SK-N-SH (cell line): ENCODE results near the gene POLR3E. TPM values are rescaled to one million over a fixed set of nuclear protein-coding genes. Genes with fewer than 3 reads are reported as not detected.

Experiments used
- CTCF ChIA-PET: fragments of 300-600, 350-600 bp; formaldehyde crosslinking; extraction: SDS; loops from one replicate; lab custom pipeline; 2021; lab: Yijun Ruan, JAX
- POLR2A ChIA-PET: fragments of 350-600 bp; sonication (Branson Sonifier 250); formaldehyde crosslinking; extraction: SDS; loops from one replicate; lab custom pipeline; 2020; ENCODE audit warnings: antibody characterized with exemption, inconsistent platforms; lab: Yijun Ruan, JAX
- DNase-seq: peaks from one replicate; pipeline ENCODE4 v3.0.0; 2012
- H2AFZ ChIP-seq: fragments of 200-600 bp; sonication (generic); 2 replicates; pipeline ENCODE4 v1.8.1; 2016; ENCODE audit warnings: antibody characterized with exemption, mild to moderate bottlenecking, low read depth
- H3F3A ChIP-seq: fragments of 200-600 bp; sonication (generic); replicated peaks from 2 replicates; pipeline ENCODE3; 2016; ENCODE audit warnings: antibody characterized with exemption, mild to moderate bottlenecking; ENCODE audit not compliant: insufficient read depth
- H3K27ac ChIP-seq, 2 experiments: fragments of 200-500 bp in 1 of 2; fragments of 200-600 bp in 1 of 2; sonication (Bioruptor generic) in 1 of 2; sonication (generic), shearing (Covaris generic) in 1 of 2; 2 replicates each; pipeline versions ENCODE4 v1.5.1 to v1.6.1; 2014 to 2016; ENCODE audit warnings: low read depth in 2 of 2, inconsistent platforms in 1 of 2, low read length in 1 of 2, mild to moderate bottlenecking in 1 of 2, mixed read lengths in 1 of 2
- H3K27me3 ChIP-seq: fragments of 200-600 bp; sonication (generic), shearing (Covaris generic); 2 replicates; pipeline ENCODE4 v1.6.1; 2016; ENCODE audit warnings: mixed run types; ENCODE audit not compliant: insufficient read depth
- H3K36me3 ChIP-seq, 2 experiments: fragments of 200-500 bp in 1 of 2; fragments of 200-600 bp in 1 of 2; sonication (Bioruptor generic) in 1 of 2; sonication (generic) in 1 of 2; replicated peaks in 1 of 2; 2 replicates each; pipeline versions ENCODE3 to v1.5.1; 2014 to 2016; ENCODE audit warnings: low read length in 1 of 2, mild to moderate bottlenecking in 1 of 2; ENCODE audit not compliant: insufficient read depth in 2 of 2, control insufficient read depth in 1 of 2
- H3K4me1 ChIP-seq, 2 experiments: fragments of 200-500 bp in 1 of 2; fragments of 200-600 bp in 1 of 2; sonication (Bioruptor generic) in 1 of 2; sonication (generic), shearing (Covaris generic) in 1 of 2; 2 replicates each; pipeline versions ENCODE4 v1.5.1 to v1.6.1; 2014 to 2016; ENCODE audit warnings: low read depth in 1 of 2, low read length in 1 of 2, mixed run types in 1 of 2; ENCODE audit not compliant: insufficient read depth in 2 of 2, control insufficient read depth in 1 of 2
- H3K4me2 ChIP-seq: fragments of 200-600 bp; sonication (generic), shearing (Covaris generic); 2 replicates; pipeline ENCODE4 v1.6.1; 2017; ENCODE audit warnings: mixed run types
- H3K4me3 ChIP-seq, 2 experiments: fragments of 200-500 bp in 1 of 2; fragments of 200-600 bp in 1 of 2; sonication (Bioruptor generic) in 1 of 2; sonication (generic), shearing (Covaris generic) in 1 of 2; 2 replicates each; pipeline versions ENCODE4 v1.5.1 to v1.8.1; 2014 to 2016; ENCODE audit warnings: low read depth in 2 of 2, inconsistent platforms in 1 of 2, low read length in 1 of 2, mild to moderate bottlenecking in 1 of 2, mixed read lengths in 1 of 2, moderate library complexity in 1 of 2
- H3K79me2 ChIP-seq: fragments of 200-600 bp; sonication (generic); 2 replicates; pipeline ENCODE4 v1.8.1; 2017; ENCODE audit warnings: mild to moderate bottlenecking; ENCODE audit not compliant: insufficient read depth
- H3K9ac ChIP-seq: fragments of 200-600 bp; sonication (generic); 2 replicates; pipeline ENCODE4 v1.6.1; 2017; ENCODE audit warnings: mixed run types
- H3K9me2 ChIP-seq: fragments of 200-600 bp; sonication (generic); 2 replicates; pipeline ENCODE4 v1.6.1; 2017; ENCODE audit warnings: mixed run types
- H3K9me3 ChIP-seq: fragments of 200-600 bp; sonication (generic); 2 replicates; pipeline ENCODE4 v1.6.1; 2017; ENCODE audit warnings: mixed run types, mild to moderate bottlenecking, moderate library complexity
- H4K20me1 ChIP-seq: fragments of 200-600 bp; sonication (generic); 2 replicates; pipeline ENCODE4 v1.6.1; 2017; ENCODE audit warnings: mild to moderate bottlenecking, mixed run types; ENCODE audit not compliant: insufficient read depth
- CHD2 ChIP-seq: fragments of 150-350 bp; IDR thresholded peaks from 2 replicates; pipeline ENCODE4 v1.6.1; 2018; ENCODE audit warnings: low read length; ENCODE audit not compliant: partially characterized antibody
- EP300 ChIP-seq, 2 experiments: IDR thresholded peaks; 2 replicates each; pipeline versions ENCODE4 v1.4.0 to v1.6.1; 2012; ENCODE audit warnings: borderline replicate concordance in 1 of 2, low read depth in 1 of 2, low read length in 1 of 2
- FOSL2 ChIP-seq: IDR thresholded peaks from 2 replicates; pipeline ENCODE4 v1.4.0; 2012; ENCODE audit warnings: low read depth, mild to moderate bottlenecking, moderate library complexity, borderline replicate concordance
- FOXM1 ChIP-seq: IDR thresholded peaks from 2 replicates; pipeline ENCODE4 v1.4.0; 2012; ENCODE audit warnings: low read depth, mild to moderate bottlenecking
- MXI1 ChIP-seq: IDR thresholded peaks from 2 replicates; pipeline ENCODE4 v1.6.1; 2012; ENCODE audit warnings: mild to moderate bottlenecking, low read depth, low read length, improper control_type of control experiment
- NRF1 ChIP-seq: IDR thresholded peaks from 2 replicates; pipeline ENCODE4 v1.6.1; 2012; ENCODE audit warnings: low read depth, mild to moderate bottlenecking, low read length
- POLR2AphosphoS5 ChIP-seq: IDR thresholded peaks from 2 replicates; pipeline ENCODE4 v1.6.1; 2012; ENCODE audit warnings: low read depth, low read length
- RCOR1 ChIP-seq: fragments of 150-350 bp; IDR thresholded peaks from 2 replicates; pipeline ENCODE4 v1.6.1; 2017; ENCODE audit warnings: antibody characterized with exemption, low read length
- RXRA ChIP-seq: IDR thresholded peaks from 2 replicates; pipeline ENCODE4 v1.4.0; 2012; ENCODE audit warnings: low read depth, mild to moderate bottlenecking, borderline replicate concordance
- SMC3 ChIP-seq: IDR thresholded peaks from 2 replicates; pipeline ENCODE4 v1.6.1; 2012; ENCODE audit warnings: low read depth, low read length, improper control_type of control experiment
- TAF1 ChIP-seq: IDR thresholded peaks from 2 replicates; pipeline ENCODE4 v1.6.1; 2012; ENCODE audit warnings: low read depth, mild to moderate bottlenecking, low read length, moderate library complexity, borderline replicate concordance
- TCF12 ChIP-seq: IDR thresholded peaks from 2 replicates; pipeline ENCODE4 v1.4.0; 2012
- WGBS: methylation state at CpG from one replicate; pipeline ENCODE4 v1.1.6; 2017; ENCODE audit warnings: low lambda C conversion rate; 5-methylcytosine and 5-hydroxymethylcytosine counted together
- polyA plus RNA-seq, 3 experiments: library from polyadenylated mRNA; depleted of rRNA; stranded (reverse); fragments of >200 nt; gene quantifications; 2 replicates each; pipeline ENCODE4 v1.2.3, GENCODE V29; 2012
- TF ChIP-seq, protein P1 (sequence below): fragments of 200-600 bp; sonication (generic); IDR thresholded peaks from 2 replicates; pipeline ENCODE4 v1.6.1; 2017; ENCODE audit warnings: antibody characterized with exemption, mild to moderate bottlenecking, moderate library complexity
- TF ChIP-seq, protein P2 (sequence below): IDR thresholded peaks from 2 replicates; pipeline ENCODE4 v1.4.0; 2012; ENCODE audit warnings: low read depth, borderline replicate concordance
- TF ChIP-seq, protein P3 (sequence below): IDR thresholded peaks from 2 replicates; pipeline ENCODE4; 2012
- TF ChIP-seq, protein P4 (sequence below): IDR thresholded peaks from 2 replicates; pipeline ENCODE4 v1.4.0; 2012; ENCODE audit warnings: low read depth, borderline replicate concordance
- TF ChIP-seq, protein P5 (sequence below): IDR thresholded peaks from 2 replicates; pipeline ENCODE4 v1.6.1; 2012; ENCODE audit warnings: mild to moderate bottlenecking, low read depth, low read length, moderate library complexity

POLR3E gene, protein sequence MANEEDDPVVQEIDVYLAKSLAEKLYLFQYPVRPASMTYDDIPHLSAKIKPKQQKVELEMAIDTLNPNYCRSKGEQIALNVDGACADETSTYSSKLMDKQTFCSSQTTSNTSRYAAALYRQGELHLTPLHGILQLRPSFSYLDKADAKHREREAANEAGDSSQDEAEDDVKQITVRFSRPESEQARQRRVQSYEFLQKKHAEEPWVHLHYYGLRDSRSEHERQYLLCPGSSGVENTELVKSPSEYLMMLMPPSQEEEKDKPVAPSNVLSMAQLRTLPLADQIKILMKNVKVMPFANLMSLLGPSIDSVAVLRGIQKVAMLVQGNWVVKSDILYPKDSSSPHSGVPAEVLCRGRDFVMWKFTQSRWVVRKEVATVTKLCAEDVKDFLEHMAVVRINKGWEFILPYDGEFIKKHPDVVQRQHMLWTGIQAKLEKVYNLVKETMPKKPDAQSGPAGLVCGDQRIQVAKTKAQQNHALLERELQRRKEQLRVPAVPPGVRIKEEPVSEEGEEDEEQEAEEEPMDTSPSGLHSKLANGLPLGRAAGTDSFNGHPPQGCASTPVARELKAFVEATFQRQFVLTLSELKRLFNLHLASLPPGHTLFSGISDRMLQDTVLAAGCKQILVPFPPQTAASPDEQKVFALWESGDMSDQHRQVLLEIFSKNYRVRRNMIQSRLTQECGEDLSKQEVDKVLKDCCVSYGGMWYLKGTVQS
- 57.4 and 59.6 TPM in 2 replicates for polyA plus RNA-seq (2012; rRNA removed)
- 32.0 and 33.3 TPM in 2 replicates for polyA plus RNA-seq (2012; cell fraction: cytosol; rRNA removed)
- 158 and 191 TPM in 2 replicates for polyA plus RNA-seq (2012; cell fraction: nucleus; rRNA removed)

DNA sequence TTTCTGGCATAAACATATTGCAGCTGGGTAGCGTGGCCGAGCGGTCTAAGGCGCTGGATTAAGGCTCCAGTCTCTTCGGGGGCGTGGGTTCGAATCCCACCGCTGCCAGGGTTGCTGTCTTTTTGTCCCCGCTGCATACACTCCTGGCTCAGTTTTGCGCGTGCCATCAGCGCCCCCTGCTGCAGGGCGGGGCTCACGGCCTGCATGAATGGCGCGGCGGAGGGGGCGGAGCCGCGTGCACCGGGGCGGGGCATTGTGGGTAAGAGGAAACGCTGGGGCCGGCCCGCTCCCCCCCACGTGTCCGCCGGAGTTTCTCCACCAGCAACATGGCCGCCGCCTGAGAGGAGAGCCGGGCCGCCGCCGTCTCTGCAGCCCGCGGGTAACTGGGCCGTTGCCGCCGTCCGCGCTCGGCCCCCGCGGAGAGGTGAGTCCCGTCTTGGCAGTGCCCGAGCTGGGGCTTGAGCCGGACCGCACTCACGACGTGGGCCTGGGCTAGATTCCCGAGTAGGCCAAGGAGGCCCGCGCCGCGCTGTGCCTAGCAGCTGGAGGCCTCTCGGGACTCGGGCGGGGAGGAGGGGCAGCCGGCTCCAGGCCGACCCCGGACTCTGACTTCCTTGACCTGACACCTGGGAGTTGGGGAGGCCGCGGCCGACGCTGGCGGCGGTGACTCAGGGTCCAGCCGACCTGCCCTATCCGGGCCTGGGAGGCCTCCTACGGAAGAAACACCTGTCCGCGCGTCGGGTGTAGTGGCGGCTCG is at the start of gene POLR3E:
POLR3E (plus strand) TSS at position 296 of the 757 bp plus-strand sequence. CDS start 5,560 bp downstream, outside the sequence.
- Histone ChIP-seq H4K20me1 (peaks cover 38% of the 10 kb centered on the region), H3K27ac (peak within 1 kb of the TSS; percentile 85 to 90), H3K36me3 (peaks cover 0 to 3% of the 10 kb centered on the region in 2 experiments), H3K4me3 (peak within 1 kb of the TSS; percentile 78 to 84), H3K79me2 (peaks cover 36% of the 10 kb centered on the region), H3K9me3 (no peaks in the 10 kb centered on the region), H3K9me2 (no peaks in the 10 kb centered on the region), H3K9ac (peak within 1 kb of the TSS; percentile 90), H3F3A (peaks cover 26% of the 10 kb centered on the region), H3K4me1 (peaks cover 0 to 9% of the 10 kb centered on the region in 2 experiments; a peak in 1 of 4 replicates), H3K4me2 (peak within 1 kb of the TSS; percentile 87), H3K27me3 (no peaks in the 10 kb centered on the region), H2AFZ (peak within 1 kb of the TSS; percentile 78)
- 3% methylated on average over 20 of the region's 76 CpGs for WGBS
- POLR2A ChIA-PET: interaction anchor here (1.2 to 1.9 kb wide), 2 partner anchors 92 to 101 kb away, joined by 3 to 14 read pairs; partner anchors contain the start of gene EEF2K
- CTCF ChIA-PET: interaction anchor here (0.5 to 6.4 kb wide), 15 partner anchors 15 to 347 kb away, joined by 3 to 115 read pairs (median 4); partner anchors contain the start of genes EEF2K and PDZD9
- peak; percentile 96 for DNase-seq
- TF ChIP-seq, protein P1, sequence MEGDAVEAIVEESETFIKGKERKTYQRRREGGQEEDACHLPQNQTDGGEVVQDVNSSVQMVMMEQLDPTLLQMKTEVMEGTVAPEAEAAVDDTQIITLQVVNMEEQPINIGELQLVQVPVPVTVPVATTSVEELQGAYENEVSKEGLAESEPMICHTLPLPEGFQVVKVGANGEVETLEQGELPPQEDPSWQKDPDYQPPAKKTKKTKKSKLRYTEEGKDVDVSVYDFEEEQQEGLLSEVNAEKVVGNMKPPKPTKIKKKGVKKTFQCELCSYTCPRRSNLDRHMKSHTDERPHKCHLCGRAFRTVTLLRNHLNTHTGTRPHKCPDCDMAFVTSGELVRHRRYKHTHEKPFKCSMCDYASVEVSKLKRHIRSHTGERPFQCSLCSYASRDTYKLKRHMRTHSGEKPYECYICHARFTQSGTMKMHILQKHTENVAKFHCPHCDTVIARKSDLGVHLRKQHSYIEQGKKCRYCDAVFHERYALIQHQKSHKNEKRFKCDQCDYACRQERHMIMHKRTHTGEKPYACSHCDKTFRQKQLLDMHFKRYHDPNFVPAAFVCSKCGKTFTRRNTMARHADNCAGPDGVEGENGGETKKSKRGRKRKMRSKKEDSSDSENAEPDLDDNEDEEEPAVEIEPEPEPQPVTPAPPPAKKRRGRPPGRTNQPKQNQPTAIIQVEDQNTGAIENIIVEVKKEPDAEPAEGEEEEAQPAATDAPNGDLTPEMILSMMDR: peak; percentile 88
- TF ChIP-seq, protein P2, sequence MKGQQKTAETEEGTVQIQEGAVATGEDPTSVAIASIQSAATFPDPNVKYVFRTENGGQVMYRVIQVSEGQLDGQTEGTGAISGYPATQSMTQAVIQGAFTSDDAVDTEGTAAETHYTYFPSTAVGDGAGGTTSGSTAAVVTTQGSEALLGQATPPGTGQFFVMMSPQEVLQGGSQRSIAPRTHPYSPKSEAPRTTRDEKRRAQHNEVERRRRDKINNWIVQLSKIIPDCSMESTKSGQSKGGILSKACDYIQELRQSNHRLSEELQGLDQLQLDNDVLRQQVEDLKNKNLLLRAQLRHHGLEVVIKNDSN: peak; percentile 74
- TF ChIP-seq, protein P3, sequence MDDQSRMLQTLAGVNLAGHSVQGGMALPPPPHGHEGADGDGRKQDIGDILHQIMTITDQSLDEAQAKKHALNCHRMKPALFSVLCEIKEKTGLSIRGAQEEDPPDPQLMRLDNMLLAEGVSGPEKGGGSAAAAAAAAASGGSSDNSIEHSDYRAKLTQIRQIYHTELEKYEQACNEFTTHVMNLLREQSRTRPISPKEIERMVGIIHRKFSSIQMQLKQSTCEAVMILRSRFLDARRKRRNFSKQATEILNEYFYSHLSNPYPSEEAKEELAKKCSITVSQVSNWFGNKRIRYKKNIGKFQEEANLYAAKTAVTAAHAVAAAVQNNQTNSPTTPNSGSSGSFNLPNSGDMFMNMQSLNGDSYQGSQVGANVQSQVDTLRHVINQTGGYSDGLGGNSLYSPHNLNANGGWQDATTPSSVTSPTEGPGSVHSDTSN: no peak; the same call in 1 of the 2 replicates
- TF ChIP-seq RCOR1: peak; percentile 67; the same call in 1 of the 2 replicates
- TF ChIP-seq CHD2: peak; percentile 86
- TF ChIP-seq SMC3: peak; percentile 70
- no peak for TF ChIP-seq RXRA
- TF ChIP-seq FOXM1: 0 out of 2 replicates have a peak, but pooled peaks have one; percentile 11
- peak; percentile 82 for TF ChIP-seq FOSL2
- no peak for TF ChIP-seq NRF1
- peak; percentile 59; the same call in 1 of the 2 replicates for TF ChIP-seq TAF1
- TF ChIP-seq MXI1: peak; percentile 85
- TF ChIP-seq POLR2AphosphoS5: peak; percentile 30; the same call in 1 of the 2 replicates
- TF ChIP-seq TCF12: no peak; the same call in 1 of the 2 replicates
- peak in 1 of 2 experiments; percentile 54; a peak in 1 of 4 replicates for TF ChIP-seq EP300 (IDR thresholded peaks at IDR 0.05; ENCODE audit: borderline replicate concordance in 1 of 2, low read depth in 1 of 2, low read length in 1 of 2)
- TF ChIP-seq, protein P4, sequence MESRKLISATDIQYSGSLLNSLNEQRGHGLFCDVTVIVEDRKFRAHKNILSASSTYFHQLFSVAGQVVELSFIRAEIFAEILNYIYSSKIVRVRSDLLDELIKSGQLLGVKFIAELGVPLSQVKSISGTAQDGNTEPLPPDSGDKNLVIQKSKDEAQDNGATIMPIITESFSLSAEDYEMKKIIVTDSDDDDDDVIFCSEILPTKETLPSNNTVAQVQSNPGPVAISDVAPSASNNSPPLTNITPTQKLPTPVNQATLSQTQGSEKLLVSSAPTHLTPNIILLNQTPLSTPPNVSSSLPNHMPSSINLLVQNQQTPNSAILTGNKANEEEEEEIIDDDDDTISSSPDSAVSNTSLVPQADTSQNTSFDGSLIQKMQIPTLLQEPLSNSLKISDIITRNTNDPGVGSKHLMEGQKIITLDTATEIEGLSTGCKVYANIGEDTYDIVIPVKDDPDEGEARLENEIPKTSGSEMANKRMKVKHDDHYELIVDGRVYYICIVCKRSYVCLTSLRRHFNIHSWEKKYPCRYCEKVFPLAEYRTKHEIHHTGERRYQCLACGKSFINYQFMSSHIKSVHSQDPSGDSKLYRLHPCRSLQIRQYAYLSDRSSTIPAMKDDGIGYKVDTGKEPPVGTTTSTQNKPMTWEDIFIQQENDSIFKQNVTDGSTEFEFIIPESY: no peak
- TF ChIP-seq, protein P5, sequence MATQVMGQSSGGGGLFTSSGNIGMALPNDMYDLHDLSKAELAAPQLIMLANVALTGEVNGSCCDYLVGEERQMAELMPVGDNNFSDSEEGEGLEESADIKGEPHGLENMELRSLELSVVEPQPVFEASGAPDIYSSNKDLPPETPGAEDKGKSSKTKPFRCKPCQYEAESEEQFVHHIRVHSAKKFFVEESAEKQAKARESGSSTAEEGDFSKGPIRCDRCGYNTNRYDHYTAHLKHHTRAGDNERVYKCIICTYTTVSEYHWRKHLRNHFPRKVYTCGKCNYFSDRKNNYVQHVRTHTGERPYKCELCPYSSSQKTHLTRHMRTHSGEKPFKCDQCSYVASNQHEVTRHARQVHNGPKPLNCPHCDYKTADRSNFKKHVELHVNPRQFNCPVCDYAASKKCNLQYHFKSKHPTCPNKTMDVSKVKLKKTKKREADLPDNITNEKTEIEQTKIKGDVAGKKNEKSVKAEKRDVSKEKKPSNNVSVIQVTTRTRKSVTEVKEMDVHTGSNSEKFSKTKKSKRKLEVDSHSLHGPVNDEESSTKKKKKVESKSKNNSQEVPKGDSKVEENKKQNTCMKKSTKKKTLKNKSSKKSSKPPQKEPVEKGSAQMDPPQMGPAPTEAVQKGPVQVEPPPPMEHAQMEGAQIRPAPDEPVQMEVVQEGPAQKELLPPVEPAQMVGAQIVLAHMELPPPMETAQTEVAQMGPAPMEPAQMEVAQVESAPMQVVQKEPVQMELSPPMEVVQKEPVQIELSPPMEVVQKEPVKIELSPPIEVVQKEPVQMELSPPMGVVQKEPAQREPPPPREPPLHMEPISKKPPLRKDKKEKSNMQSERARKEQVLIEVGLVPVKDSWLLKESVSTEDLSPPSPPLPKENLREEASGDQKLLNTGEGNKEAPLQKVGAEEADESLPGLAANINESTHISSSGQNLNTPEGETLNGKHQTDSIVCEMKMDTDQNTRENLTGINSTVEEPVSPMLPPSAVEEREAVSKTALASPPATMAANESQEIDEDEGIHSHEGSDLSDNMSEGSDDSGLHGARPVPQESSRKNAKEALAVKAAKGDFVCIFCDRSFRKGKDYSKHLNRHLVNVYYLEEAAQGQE: peak; percentile 45; the same call in 1 of the 2 replicates
